HG02852 (cell line): Measurements from ENCODE around the gene CLDN5.

Experiments
- ATAC-seq: cut with Tn5 transposase; IDR thresholded peaks from one replicate; pipeline ENCODE4 v1.9.1; 2021; ENCODE audit warnings: mild to moderate bottlenecking, moderate library complexity; ENCODE audit not compliant: unreplicated experiment

The CLDN5 gene

GRCh38 chr22:19522881-19523239 is 1.4 kb downstream of the CLDN5 start:
- ATAC-seq = no peak

- ATAC-seq = no peak
Measured at GRCh38 chr22:19522190-19522880, 1.9 kb downstream of the CLDN5 start.

- no peak for ATAC-seq
Measured at GRCh38 chr22:19520566-19521305, 3.5 kb downstream of the CLDN5 start.

GRCh38 chr22:19520007-19520406 is 4.2 kb downstream of the CLDN5 start:
- ATAC-seq = no peak

- ATAC-seq = no peak
Measured at GRCh38 chr22:19519041-19519926, 4.9 kb downstream of the CLDN5 start.

- ATAC-seq = no peak
Measured at GRCh38 chr22:19518635-19519034, 5.6 kb downstream of the CLDN5 start.

GRCh38 chr22:19517919-19518611 is 6.1 kb downstream of the CLDN5 start:
- ATAC-seq = no peak

GRCh38 chr22:19517171-19517500 is 7.1 kb downstream of the CLDN5 start:
- no peak for ATAC-seq

- no peak for ATAC-seq
Measured at GRCh38 chr22:19516378-19517170, 7.6 kb downstream of the CLDN5 start.

- ATAC-seq = no peak
Measured at GRCh38 chr22:19515654-19516377, 8.4 kb downstream of the CLDN5 start.

GRCh38 chr22:19514831-19515565 is 9.2 kb downstream of the CLDN5 start:
- no peak for ATAC-seq

GRCh38 chr22:19513823-19514222 is 10.4 kb downstream of the CLDN5 start:
- no peak for ATAC-seq

- ATAC-seq = no peak
Measured at GRCh38 chr22:19510919-19511341, 13.3 kb downstream of the CLDN5 start.

- ATAC-seq = no peak
Measured at GRCh38 chr22:19509923-19510322, 14.3 kb downstream of the CLDN5 start.

GRCh38 chr22:19509191-19509590 is 15.0 kb downstream of the CLDN5 start:
- ATAC-seq = no peak

GRCh38 chr22:19508024-19508776 is 16.0 kb downstream of the CLDN5 start:
- ATAC-seq = no peak

GRCh38 chr22:19507534-19507861 is 16.7 kb downstream of the CLDN5 start:
- ATAC-seq = no peak

- no peak for ATAC-seq
Measured at GRCh38 chr22:19506212-19506611, 18.0 kb downstream of the CLDN5 start.
